HG03432 (cell line): ENCODE measurements around the gene HNMT.

Experiments used
- ATAC-seq: cut with Tn5 transposase; IDR thresholded peaks from one replicate; pipeline ENCODE4 v1.9.1; 2021; ENCODE audit warnings: mild to moderate bottlenecking, moderate library complexity; ENCODE audit not compliant: unreplicated experiment

The HNMT gene

DNA sequence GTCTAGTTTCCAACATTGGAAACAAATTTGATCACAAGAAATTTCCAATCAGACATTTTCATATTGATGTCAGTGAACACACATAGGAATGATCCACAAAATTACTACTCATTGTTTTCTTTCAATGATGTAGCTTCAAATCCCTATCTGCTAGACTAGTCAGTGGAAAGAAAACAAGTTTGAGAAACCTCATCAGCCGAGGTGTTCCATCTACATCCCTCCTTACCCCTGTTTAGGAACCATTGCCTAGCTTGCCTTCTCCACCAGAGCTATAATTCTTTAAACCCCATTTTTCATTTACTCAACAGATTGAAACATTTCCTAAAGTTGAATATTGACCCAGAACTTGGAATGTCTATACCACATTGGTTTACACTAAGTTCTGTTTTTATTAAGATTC is 45.3 kb downstream of the HNMT start:
- ATAC-seq: no peak

DNA sequence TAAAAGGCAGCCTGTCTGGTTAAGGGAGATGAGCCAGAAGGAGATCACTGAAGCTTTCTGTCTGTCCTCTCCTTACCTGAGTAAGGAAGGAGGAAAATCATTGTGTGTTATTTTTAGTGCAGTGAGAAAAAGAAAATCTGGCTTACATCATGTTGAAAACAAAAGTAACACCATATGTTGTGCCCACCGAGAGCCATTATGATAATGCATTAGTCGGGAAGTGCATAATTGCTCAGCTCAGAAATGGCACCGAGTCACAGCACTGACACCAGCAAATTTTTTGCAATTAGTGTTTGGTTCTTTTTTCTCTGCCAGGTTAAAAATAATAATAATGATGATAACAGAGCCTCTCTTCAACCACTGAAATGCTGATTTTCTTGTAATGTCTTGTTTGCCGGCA is 46.6 kb downstream of the HNMT start:
- ATAC-seq: no peak

DNA sequence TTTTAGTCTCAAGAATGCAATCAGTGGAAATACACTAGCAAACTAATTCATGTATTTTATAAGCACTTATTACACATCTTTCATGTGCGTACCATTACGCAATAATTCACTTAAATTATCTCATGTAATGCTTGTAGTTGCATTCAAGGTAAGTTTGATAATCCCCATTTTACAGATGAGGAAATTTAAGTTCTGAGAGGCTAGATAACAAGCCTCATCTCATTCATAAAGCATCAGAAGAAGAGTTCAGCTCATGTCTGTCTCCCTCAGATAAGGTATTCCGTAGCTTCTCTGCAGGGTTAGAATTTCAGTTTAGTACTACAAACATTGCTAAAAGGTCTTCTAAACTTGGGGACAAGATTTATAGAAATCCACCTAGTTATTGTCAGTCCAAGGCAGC is 47.8 kb downstream of the HNMT start:
- no peak for ATAC-seq

DNA sequence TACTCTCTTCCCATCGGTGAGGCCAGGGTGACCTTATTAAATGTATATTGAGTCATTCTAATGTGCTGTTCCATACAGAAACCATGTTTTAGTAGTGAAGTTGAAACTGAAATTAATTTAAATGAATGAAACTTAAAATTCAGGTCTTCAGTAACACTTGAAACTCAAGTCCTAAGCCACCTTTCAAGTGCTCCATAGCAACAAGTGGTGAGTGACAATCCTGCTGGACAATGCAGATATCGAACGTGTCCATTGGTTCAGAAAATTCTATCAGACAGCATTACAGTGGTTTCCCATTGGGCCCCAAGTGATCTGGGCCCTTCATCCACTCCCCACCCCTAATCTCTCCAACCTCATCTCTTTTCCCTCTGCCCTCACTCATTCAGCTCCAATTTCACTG is 48.7 kb downstream of the HNMT start:
- ATAC-seq: no peak

DNA sequence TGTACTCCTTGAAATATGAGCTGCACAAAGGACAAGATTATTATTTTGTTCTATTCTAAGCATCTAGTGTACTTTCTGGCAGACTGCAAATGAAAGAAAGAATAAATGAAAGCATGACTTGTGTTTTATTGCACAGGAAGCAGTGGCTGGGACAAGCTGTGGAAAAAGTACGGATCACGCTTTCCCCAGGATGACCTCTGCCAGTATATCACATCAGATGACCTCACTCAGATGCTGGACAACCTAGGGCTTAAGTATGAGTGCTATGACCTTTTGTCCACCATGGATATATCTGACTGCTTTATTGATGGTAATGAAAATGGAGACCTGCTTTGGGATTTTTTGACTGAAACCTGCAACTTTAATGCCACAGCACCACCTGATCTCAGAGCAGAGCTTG is 49.4 kb downstream of the HNMT start:
- no peak for ATAC-seq

DNA sequence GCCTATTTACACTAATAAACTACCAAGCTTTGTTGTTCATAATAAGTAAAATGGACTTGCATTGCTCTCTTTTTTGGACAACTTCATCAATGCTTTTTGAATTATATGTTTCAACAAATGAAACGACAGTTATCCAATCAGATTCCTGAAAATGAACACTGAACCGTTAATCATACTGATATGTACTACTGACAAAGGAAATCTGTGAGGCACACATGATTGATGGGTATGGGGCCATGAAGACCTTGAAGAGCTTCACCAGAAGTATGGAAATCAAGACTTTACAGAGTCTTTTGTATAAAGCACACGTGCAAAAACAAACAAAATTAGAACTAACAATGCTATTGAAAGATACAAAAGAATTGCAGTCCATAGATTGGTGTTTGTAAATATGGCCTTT is 51.2 kb downstream of the HNMT start:
- no peak for ATAC-seq

DNA sequence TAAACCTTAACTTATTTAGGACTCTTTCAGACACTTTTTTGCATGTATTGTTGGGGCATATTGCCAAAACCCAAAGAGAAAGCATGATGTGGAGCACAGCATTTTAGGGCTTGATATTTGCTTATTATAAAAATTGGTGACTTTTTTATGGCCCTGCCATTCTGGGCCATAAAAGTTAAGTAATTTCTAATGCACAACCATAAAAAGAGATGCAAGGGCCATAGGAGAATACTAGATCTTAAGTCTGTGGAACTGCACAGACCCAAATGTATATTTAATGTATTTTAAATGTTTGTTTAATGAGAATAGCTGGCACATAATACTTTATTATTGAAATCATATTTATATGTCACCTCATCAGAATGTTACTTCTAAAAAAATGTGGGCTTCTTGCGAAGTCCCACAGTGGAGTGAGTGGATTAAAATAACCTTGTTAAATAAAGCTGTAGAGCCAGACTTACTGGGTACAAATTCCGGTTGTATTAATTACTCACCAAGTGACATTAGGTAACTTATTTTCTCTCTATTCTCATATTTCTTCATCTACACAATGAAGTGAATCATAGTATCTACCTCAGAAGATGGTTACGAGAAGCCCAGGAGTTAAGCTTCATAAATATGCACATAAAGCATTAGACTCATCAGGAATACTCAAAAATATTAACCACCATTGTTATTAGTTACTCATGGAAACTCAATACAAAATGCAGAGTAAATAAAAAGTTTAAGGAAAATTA is 52.2 kb downstream of the HNMT start:
- no peak for ATAC-seq

DNA sequence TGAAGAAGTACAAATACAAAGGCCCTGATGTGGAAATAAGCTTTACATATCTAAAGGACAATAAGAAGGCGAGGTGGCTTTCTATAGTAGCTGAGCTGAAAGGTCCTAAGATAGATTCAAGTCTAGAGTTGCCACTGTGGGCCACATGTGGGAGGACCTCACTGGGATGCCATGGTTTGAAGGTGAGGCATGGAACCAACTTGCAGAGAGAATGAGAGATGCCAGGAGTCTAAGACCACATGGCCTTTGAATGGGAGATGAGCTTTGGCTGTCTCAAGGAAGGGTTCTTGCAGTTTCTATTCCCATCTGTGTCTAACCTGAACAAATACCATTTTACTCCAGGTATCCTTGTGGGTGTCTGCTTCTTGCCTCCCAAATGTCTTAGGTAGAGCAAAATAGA is 53.6 kb downstream of the HNMT start:
- ATAC-seq: no peak

DNA sequence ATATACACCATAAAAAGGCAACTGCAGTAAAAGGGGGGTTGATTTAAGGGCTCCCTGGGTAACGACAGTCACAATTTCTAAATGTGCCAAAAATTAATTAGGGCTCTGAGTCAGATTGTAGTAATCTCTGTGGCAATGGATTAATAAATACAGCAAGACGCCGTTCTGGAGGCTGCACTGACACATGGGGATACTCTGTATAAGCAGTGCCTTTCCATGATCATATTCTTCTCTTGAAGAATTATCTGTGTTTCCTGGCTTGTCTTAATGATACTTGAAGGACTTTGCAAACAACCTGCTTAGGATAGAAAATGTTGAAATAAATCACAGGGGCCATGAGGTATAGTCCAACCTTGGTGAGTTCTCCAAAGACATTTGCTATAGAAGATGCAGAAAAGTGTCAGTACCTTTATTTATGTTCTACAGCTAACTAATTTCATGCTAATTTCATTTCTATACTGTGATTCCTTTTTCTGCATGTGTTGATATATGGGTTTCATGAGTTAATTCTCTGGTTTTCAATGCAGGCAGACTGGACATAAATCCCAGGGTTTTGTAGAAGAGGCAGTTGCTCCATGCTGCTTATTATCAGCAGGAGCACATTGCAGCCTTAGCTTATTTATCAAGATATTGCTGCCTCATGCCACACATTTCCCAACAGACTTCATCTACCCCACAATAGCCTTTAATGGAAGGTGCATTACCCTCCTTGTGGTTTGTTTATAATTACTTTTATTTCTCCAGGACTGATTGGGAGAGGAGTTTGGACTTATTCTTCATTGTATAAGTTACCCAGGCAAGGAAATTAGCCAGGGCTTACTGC is 54.8 kb downstream of the HNMT start:
- ATAC-seq: no peak

DNA sequence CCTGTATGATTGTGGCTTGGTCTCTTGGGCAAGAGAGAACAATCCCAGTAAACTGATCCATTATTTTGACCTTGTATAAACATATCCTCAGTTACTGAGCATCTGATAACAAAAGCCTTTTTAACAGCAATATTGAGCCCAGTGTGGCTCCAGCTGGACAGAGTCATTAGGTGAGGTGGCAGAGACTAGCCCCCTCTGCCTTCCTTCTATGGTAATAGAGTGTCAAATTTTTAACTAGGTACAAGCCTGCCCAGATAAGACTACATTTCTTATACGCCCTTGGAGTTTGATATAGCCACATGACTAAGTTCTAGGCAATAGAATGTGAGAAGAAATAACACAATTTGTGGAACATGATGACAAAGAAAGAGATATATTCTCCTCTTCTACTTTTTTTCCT is 56.2 kb downstream of the HNMT start:
- no peak for ATAC-seq

DNA sequence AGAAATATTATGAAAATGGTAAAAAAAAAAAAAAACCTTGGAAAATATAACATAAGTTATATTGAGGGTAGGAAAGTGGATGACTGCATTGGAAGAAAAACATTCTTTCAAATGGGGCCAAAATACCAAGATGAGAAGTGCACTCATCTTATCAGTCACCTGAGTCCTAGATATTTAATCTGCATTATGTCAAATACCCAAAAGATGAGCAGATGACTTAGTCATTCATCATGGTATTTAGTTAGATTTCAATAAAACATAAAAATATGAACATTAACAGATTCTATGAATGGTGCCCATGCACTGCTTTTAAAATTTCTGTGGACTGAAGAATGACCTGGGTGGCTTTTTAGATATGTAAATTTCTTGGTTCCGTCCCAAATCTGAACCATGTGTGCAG is 56.9 kb downstream of the HNMT start:
- no peak for ATAC-seq

DNA sequence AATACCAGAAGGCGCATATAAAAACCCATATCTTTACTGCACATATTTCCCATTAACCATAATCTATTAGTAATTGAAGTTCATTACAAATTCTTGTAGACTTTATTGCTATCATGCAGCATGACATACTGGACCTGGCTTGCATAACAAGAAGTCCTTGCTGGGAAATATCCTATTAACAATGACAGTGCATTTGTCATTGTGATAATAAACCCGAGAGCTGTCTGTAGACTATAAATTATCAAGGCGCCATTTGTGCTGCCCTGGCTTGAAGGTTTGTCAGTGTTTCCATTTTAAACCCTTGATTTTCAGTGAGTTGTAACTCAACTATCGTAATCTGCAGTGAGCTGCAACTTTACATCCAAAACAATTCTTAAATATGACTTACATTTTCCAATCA is 59.0 kb downstream of the HNMT start:
- ATAC-seq: no peak

DNA sequence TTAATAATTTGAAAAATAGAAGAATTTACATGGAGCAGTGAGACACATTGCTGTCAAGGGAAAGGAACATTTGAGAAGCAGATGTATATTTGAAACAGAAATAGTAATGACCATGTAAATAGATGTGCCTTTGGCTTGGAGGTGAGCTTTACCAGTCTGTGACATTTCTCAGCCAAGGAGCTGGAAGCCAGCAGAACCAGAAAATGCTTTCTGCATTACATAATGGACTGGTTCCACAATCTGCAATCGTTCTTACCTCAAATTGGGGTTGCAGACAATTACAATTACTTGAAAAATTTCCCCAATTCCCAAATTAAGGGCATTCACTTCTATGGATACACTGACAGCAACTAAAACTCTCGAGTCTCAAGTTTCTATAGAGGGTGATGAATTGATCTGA is 59.7 kb downstream of the HNMT start:
- no peak for ATAC-seq

DNA sequence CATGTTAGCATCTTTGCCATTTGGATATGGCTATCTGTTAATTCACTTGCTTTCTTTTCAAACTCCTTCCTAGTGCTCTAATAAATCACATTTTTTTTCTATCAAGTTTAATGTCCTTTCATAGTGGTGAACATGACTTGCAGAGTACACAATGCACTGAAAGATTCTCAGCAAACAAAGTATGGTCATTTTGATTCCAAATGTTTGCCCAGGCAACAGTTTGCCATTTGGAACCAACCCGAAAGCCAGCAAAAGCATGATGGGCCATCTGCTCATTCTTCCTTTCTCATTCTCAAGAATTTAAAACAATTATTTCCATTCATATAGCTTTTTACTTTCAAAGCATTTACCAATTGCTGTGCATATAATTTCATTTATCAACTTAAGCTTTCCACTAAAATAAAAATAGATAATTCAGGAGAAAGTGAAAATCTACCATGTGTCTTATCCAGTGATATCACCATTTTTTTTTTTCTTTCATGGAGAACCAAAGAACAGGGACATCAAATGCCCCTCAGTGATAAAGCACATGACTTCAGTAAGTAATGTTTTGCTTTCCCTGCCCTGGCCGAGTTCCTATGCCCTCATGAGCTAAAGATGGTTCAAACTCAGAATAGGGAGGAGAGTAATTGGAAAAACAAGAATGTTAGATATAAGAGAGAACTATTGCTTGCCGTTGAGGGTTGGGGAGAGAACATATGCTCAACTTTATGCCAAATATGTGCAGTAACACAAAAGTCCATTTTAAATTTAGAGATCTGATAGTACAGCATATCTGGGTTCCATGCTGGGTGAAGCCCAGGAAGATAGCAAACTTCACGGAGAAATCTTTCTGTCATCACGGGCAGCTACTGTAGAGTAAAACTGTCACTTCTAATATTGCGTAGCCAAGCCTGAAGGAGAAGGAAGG is 62.1 kb downstream of the HNMT start:
- no peak for ATAC-seq

DNA sequence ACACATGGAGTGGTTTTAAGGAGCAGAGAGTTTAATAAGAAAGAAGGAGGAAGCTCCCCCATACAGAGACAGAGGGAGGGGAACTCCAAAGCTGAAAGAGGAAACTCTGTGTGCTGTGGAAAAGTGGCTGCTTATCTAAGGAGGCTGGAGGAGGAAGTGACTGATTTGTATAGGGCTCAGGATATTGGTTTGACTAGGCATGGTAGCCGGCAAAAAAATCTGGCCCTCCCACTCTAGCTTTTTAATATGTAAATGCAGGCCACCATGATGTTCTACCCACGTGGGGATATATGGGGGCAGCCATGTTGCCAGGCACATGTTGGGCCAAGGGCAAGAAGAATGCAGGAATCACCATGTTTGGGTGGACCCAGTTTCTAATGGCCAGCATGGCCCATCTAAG is 64.3 kb downstream of the HNMT start:
- ATAC-seq: peak; percentile 47

DNA sequence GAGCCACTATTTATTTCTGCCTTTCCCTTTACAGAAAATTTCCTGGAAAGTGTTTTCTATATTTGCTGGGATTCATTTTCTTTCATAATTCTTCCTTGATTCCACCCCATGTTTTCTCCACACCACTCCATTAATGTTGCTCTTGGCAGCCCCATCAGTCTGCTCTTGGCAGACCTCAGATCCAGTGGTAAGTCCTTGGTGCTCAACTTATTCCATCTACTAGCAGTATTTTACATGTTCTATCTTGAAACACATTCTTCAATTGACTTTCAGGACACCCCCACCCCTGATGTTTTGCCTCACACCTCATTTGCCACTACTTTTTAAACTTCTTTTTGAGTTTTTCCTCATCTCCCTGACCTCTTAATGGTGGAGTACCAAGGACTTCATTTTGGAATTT is 65.0 kb downstream of the HNMT start:
- no peak for ATAC-seq

DNA sequence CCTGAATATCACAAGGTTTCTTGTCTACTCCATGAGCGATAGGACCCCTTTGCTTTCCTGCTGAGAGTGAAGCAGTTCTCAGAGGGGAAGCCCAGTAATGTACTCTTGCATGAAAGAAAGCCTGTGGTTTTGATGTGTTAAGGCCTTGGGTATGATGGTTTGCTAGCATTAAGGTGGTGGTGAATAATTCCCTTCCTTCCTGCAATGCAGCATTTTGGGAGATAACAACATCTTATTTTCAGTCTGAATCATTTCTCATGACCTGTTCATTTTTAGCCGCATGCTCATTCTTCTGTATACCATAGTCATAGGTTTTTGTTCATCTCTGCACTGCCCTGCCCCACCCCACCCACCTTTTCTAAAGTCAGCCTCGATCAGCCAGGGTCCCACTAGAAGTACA is 66.2 kb downstream of the HNMT start:
- ATAC-seq: peak; percentile 92

DNA sequence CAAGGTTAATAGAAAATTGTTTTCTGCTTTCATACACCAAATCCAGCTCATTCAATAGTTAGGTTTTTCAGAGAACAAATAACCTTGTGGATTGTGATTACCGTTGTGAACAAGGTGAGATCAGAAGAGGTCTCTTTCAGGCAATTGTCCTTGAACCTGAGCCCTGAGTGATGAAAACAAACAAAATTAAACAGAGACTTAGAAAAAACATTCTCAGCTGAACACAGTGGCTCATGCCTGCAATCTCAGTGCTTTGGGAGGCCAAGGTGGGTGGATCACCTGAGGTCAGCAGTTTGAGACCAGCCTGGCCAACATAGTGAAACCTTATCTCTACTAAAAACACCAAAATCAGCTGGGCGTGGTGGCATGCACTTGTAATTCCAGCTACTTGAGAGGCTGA is 68.1 kb downstream of the HNMT start:
- ATAC-seq: no peak

DNA sequence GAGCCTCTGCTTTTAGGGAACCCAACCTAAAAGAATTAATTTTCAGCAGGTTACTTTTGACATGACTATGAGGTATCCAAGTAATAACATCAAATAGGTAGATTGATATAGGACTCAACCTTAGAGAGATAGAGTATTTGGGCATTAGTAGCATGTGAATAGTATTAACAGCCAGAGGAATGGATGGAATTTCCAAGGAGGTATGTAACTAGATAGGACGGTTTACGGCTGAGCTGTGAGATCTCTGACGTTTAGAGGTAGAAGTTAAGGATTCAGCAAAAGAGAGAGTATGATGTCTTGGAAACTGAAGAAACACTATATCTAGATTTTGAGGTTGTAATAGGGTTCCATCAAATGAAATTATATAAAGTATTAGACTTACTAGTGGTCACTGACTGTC is 70.3 kb downstream of the HNMT start:
- no peak for ATAC-seq

DNA sequence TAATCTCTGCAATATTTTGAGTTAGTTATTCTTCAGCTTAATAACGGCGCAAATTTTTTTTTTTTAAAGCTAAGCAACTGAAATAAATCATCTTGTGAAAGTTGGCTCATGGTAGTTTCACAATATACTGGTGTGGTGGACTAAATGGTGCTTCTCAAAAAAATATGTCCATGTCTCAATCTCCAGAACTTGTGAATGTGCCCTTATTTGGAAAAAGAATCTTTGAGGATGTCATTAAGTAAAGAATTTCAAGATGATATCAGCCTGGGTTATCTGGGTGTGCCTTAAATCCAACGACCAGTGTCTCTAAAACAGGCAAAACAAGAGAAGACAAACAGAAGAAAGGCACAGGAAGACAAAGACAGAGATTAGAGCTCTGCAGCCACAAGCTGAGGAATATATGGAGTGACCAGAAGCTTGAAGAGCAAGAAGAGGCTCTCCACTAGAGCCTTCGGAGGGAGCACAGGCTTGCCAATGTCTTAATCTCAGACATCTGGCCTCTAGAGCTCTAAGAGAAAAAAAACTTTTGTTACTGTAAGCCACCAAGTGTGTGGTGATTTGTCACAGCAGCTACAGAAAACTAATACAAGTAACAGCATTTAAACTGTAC is 71.4 kb downstream of the HNMT start:
- ATAC-seq: no peak

DNA sequence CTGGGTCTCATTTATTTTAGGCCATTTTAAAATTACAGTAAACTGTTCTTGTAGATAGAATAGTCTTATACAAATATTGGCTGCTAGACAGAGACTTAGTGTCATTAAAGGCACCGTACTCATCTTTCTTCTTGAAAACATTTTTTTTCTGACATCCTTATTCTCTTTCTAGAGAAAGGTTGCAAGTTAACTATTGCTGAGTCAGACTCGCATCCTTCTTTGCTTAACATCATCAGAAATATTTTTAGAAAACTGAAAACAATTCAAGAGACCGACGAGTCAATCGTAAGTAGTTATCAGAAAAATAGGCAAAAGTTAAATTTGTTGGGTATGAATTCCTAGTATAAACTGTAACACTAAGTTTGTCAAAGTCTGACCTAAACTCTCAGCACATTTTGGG is 72.2 kb downstream of the HNMT start:
- no peak for ATAC-seq
